OCI-LY7 (cell line): Measurements from ENCODE around the gene DIP2C.

Experiments
- CTCF ChIP-seq: fragments of 200-600 bp; sonication (generic); conservative IDR thresholded peaks from 2 replicates; pipeline ENCODE4 v1.5.1; 2014; ENCODE audit warnings: mild to moderate bottlenecking, antibody characterized with exemption, low read length, moderate library complexity, mixed read lengths
- EZH2phosphoT487 ChIP-seq: fragments of 200-600 bp; sonication (generic); IDR thresholded peaks from 2 replicates; pipeline ENCODE4 v1.6.1; 2018; ENCODE audit warnings: low read depth, borderline replicate concordance, mild to moderate bottlenecking, mixed run types, antibody characterized with exemption, low read length, moderate library complexity, mixed read lengths

GRCh38 chr10:529468-530230, 159.8 kb downstream of the DIP2C start:
- TF ChIP-seq EZH2phosphoT487 (no peak), CTCF (no peak)
